ENCODE results near the gene CACNA1H. TPM values are rescaled to one million over a fixed set of nuclear protein-coding genes. Genes with fewer than 3 reads are reported as not detected.

Gene CACNA1H
- total and polyA plus RNA-seq, 9 of the 15 experiments (the other 6 are each of a cell fraction or from before 2014, with no cell fraction given), result 0.10 to 0.18 TPM; not detected in 7

DNA sequence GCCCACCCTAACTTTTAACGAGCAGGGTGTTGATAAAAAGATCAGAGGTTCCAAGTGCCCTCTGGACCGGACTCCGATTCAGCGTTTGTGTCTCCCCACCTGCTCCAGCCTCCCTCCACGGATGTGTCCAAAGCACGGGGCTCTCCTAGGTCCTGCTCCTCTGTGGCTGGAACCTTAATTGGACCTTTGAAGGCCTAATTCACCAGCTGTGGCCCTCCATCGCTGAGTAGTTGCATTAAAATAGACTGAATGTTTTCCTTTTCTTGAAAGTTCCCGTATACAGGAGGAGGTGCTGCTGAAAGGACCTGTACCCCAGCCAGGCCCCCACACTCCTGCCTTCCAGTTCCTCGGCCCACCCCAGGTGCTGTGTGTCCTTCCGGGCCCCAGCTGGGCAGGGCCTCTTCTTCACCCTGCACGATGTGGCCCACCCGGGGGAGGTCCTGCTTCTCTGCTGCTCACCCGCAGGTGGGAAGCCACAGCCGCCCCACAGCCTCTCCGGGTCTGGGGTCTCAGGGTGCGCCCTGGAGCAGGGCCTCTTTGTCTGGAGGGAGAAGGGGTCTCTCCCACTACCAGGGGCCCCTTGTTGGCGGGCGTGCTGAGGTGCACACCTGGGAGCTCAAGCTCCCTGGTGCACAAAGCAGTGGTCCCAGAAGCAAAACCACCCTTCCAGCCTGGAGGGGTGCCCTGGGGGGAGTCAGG is 1.3 kb upstream of the CACNA1H start:
- no peaks in the 10 kb centered on the region for H3K36me3 ChIP-seq (ENCODE audit: control insufficient read depth, insufficient read depth, low read length)
- H3K4me3 ChIP-seq, result no peak overlapping the region
- no peak overlapping the region for H3K9ac ChIP-seq (ENCODE audit: insufficient read depth in 1 of 2, low read depth in 2 of 2, low read length in 2 of 2)
- DNase-seq (ENCODE audit: extremely low read depth in 1 of 4, low spot score in 3 of 4) (no peak), ATAC-seq (no peak), FAIRE-seq (no peak)
- H3K79me2 ChIP-seq (ENCODE audit: control insufficient read depth, insufficient read depth, low read length), result no peaks in the 10 kb centered on the region
- in situ Hi-C loops (cut with MboI), result no loop called here
- no peaks in the 10 kb centered on the region for H3K9me1 ChIP-seq (ENCODE audit: control insufficient read depth, insufficient read depth, low read length)
- CTCF ChIA-PET (ENCODE audit: low intra/inter-chr PET ratio), result no interaction called here
- peaks cover 13 to 54% of the 10 kb centered on the region in 2 experiments for H3K27me3 ChIP-seq (ENCODE audit: control insufficient read depth in 2 of 2, insufficient read depth in 2 of 2, low read length in 2 of 2)
- H4K20me1 ChIP-seq (replicated peaks; ENCODE audit: control insufficient read depth, insufficient read depth, low read length), result peaks cover 12% of the 10 kb centered on the region
- H2AFZ ChIP-seq (ENCODE audit: low read depth, low read length), result no peak overlapping the region
- POLR2A ChIA-PET, result no interaction called here
- 38% methylated on average over 18 of the region's 18 CpGs for WGBS (ENCODE audit: insufficient coverage, low coverage, missing lambda C conversion rate)
- peaks cover 0 to 71% of the 10 kb centered on the region in 2 experiments; a peak in 2 of 5 replicates for H3K4me1 ChIP-seq (replicated peaks in 1 of 2; ENCODE audit: control insufficient read depth in 2 of 2, insufficient read depth in 2 of 2, low read length in 2 of 2)
- no peaks in the 10 kb centered on the region for H3K9me3 ChIP-seq (replicated peaks; ENCODE audit: control insufficient read depth, insufficient read depth, low read depth, low read length)
- no peak overlapping the region for H3K27ac ChIP-seq (ENCODE audit: extremely low read depth, low read depth, low read length)
- intact Hi-C loops (cut with micrococcal nuclease), result no loop called here
- BruUV-seq (replicated peaks), result no TSS peak
- H3K4me2 ChIP-seq (ENCODE audit: insufficient read depth, low read length), result no peak overlapping the region
- TF ChIP-seq PHB2 (IDR thresholded peaks at IDR 0.05; ENCODE audit: low read depth) (no peak), ZNF583 (CRISPR knock-in tag; IDR thresholded peaks at IDR 0.05) (no peak), HOXB6 (CRISPR knock-in tag; IDR thresholded peaks at IDR 0.05; ENCODE audit: borderline replicate concordance) (no peak), MYBL2 (IDR thresholded peaks at IDR 0.05; ENCODE audit: low read depth) (no peak), MYBL2 (CRISPR knock-in tag; IDR thresholded peaks at IDR 0.05; ENCODE audit: borderline replicate concordance) (no peak), NEUROD1 (IDR thresholded peaks at IDR 0.05; ENCODE audit: borderline replicate concordance, low read depth, low read length, partially characterized antibody) (no peak), RAD21 (CRISPR knock-in tag; conservative IDR thresholded peaks at IDR 0.05 in 1 of 2, IDR thresholded peaks at IDR 0.05 in 1 of 2) (no peak), TRIM28 (IDR thresholded peaks at IDR 0.05) (no peak)
- TF ChIP-seq, protein P1, sequence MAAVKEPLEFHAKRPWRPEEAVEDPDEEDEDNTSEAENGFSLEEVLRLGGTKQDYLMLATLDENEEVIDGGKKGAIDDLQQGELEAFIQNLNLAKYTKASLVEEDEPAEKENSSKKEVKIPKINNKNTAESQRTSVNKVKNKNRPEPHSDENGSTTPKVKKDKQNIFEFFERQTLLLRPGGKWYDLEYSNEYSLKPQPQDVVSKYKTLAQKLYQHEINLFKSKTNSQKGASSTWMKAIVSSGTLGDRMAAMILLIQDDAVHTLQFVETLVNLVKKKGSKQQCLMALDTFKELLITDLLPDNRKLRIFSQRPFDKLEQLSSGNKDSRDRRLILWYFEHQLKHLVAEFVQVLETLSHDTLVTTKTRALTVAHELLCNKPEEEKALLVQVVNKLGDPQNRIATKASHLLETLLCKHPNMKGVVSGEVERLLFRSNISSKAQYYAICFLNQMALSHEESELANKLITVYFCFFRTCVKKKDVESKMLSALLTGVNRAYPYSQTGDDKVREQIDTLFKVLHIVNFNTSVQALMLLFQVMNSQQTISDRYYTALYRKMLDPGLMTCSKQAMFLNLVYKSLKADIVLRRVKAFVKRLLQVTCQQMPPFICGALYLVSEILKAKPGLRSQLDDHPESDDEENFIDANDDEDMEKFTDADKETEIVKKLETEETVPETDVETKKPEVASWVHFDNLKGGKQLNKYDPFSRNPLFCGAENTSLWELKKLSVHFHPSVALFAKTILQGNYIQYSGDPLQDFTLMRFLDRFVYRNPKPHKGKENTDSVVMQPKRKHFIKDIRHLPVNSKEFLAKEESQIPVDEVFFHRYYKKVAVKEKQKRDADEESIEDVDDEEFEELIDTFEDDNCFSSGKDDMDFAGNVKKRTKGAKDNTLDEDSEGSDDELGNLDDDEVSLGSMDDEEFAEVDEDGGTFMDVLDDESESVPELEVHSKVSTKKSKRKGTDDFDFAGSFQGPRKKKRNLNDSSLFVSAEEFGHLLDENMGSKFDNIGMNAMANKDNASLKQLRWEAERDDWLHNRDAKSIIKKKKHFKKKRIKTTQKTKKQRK (IDR thresholded peaks at IDR 0.05; ENCODE audit: borderline replicate concordance, low read depth, low read length), result no peak
- TF ChIP-seq, protein P2, sequence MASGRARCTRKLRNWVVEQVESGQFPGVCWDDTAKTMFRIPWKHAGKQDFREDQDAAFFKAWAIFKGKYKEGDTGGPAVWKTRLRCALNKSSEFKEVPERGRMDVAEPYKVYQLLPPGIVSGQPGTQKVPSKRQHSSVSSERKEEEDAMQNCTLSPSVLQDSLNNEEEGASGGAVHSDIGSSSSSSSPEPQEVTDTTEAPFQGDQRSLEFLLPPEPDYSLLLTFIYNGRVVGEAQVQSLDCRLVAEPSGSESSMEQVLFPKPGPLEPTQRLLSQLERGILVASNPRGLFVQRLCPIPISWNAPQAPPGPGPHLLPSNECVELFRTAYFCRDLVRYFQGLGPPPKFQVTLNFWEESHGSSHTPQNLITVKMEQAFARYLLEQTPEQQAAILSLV (tag; IDR thresholded peaks at IDR 0.05), result no peak
- TF ChIP-seq, protein P3, sequence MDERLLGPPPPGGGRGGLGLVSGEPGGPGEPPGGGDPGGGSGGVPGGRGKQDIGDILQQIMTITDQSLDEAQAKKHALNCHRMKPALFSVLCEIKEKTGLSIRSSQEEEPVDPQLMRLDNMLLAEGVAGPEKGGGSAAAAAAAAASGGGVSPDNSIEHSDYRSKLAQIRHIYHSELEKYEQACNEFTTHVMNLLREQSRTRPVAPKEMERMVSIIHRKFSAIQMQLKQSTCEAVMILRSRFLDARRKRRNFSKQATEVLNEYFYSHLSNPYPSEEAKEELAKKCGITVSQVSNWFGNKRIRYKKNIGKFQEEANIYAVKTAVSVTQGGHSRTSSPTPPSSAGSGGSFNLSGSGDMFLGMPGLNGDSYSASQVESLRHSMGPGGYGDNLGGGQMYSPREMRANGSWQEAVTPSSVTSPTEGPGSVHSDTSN (CRISPR knock-in tag; IDR thresholded peaks at IDR 0.05; ENCODE audit: low read depth), result no peak
- TF ChIP-seq, protein P3 (tag; conservative IDR thresholded peaks at IDR 0.05; ENCODE audit: low read depth), result no peak
- TF ChIP-seq, protein P4, sequence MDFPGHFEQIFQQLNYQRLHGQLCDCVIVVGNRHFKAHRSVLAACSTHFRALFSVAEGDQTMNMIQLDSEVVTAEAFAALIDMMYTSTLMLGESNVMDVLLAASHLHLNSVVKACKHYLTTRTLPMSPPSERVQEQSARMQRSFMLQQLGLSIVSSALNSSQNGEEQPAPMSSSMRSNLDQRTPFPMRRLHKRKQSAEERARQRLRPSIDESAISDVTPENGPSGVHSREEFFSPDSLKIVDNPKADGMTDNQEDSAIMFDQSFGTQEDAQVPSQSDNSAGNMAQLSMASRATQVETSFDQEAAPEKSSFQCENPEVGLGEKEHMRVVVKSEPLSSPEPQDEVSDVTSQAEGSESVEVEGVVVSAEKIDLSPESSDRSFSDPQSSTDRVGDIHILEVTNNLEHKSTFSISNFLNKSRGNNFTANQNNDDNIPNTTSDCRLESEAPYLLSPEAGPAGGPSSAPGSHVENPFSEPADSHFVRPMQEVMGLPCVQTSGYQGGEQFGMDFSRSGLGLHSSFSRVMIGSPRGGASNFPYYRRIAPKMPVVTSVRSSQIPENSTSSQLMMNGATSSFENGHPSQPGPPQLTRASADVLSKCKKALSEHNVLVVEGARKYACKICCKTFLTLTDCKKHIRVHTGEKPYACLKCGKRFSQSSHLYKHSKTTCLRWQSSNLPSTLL (IDR thresholded peaks at IDR 0.05), result no peak

Measured in K562 (cell line).